ENCODE results near the gene CTNND2.
"Not testable (repeated sequence)": the region's sequence is repeated elsewhere in the genome, so short reads cannot be mapped to it uniquely, and the experiment has no call there.

CTNND2 gene

DNA sequence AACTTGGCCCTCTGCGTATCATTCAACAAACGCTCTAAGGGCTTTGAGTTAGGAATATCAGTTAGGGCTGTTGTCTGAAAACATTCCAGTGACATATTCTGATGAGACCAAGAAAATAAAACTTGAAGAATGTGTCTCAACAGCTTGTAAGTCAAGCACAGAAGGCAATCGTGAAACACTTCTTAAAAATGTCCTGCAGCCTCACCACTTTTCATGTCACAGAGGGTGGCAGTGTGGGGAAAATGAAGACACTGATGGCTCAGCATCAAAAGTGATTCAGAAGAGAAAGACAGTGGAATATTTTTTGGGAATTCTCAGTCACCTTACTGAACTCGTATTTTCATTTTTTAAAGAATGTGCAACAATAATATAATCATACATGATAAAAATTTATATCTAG, 247.3 kb downstream of the CTNND2 start:
- DNase-seq: no peak

DNA sequence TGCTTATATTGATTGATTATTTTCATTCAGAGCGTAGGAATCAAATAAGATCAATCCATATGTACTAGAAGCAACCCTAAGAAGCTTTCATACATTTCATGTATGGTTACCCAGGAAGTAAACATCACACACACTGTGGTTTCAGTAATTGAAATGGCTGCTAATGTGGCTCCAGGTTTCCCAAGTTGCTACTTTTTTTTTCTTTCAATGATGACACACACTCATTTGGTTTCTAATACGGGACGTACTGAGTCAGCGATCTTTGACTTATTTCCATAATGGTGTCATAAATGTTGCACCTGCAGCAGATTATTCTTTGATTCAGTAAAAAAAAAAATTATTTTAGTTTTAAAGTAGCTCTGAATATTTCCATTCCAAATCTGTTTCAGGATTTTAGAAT, 248.6 kb downstream of the CTNND2 start:
- DNase-seq: no peak

DNA sequence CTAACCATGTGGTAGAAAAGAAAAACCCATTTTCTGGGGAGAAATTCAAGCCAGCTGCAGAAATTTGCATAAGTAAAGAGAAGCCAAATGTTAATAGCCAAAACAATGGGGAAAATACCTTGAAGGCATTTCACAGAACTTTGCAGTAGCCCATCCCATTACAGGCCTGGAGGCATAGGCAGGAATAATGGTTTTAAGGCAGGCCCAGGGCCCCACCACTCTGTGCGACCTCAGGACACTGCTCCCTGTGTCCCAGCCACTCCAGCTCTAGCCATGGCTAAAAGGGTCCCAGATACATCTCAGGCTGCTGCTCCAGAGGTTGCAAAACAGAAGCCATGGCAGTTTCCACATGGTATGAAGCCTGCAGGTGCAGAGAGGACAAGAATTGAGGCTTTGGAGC, 253.3 kb downstream of the CTNND2 start:
- no peak for DNase-seq

DNA sequence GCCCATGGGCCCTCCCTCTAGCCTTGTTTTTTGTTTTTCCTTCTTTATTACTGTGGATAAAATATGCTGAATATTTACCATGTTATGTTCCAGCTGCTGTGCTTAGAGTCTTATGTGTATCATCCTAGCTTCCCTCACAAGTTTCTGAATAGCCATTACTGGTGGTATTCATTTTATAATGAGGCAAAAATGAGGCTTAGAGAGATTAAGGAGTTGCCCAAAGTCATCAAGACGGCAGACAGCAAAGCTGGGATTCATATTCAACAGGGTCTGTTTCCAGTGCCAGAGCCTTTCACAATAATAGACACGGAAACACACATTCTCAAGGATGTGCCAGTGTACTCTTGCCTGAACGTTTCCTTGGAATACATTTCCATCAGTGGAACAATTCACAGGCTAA, 258.1 kb downstream of the CTNND2 start:
- DNase-seq: no peak

DNA sequence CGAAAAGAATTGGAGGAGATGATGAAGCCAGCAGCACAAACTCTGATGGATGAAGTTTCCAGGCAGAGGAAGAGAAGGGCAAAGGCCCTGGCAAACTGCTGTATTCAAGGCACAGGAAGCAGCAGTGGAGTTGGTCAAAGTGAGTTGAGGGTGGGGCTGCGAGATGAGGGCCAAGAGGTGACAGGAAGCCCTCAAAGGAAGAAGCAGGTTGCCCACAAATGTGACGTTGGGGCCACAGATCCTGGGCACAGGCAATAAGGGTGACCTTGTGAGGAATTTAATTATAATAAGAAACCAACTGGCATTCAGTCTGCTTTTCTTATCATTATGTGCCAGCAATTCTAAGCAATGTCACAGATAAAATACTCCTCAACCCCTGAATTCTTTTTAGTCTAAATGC, 261.8 kb downstream of the CTNND2 start:
- DNase-seq: no peak

DNA sequence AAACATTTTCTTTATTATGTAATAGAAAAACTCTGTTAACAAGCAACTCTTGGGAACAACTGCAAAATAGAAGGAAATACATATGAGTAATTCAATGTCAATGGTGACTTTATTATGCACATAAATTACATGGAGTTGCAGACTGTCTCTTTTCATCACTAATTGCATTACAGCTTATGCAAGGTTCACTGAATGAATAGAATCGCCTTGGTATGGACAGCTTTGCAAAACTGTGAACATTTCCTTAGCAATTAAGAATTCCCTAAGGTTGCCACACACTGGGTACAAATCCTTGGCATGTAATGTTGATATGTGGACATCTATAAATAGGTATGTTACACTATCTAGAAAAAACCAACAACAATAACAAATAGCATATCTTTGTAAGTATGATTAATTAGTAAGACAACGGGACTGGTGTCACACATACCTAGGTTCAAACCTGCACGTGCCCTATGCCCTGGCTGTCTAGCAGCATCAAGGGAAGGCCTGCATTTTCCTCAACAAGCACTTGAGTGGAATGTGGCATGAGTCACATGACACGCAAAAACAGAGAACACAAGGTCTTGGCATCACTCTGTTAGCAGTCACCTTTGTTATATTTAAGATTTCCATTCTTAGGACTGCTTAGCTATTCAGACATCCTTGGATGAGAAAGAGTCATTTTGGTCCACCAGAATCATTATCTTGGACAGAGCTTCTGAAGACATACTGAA, 263.9 kb downstream of the CTNND2 start:
- DNase-seq: no peak

DNA sequence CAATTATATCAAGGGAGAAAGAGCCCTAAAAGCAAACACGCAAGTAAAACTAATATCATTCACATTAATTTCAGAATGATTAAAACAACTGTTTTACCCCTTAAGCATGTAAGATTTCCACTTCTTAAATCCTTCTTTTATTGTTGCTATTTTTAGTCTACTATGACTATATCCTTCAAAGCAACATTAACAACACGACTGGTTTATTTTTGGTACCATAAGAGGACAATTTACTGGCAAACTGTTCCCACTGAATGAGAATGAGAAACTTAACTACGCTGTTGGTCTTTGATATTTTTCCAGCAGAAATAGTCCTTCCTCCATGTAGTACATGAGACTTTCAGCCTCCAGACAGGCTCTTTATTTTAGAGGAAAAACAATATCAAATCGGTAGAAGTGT, 281.5 kb downstream of the CTNND2 start:
- DNase-seq: no peak

DNA sequence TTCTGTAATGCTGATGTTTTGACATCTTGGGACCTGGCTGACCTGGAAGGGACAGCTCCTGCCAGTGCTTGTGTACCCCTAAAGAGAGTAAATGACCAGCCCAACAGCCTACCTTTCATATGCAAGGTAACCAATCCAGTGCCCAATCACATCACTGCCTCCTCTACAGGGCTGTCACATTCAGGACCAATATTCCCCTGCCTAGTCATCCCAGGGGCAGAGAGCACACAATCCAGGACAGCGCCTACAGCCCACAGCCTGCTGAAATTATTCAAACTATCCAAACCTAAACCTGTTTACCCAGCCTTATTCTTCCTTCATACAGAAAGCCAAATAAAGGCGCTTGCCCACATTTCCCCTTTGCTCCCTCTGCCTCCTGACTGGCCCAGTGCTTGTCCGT, 284.1 kb downstream of the CTNND2 start:
- no peak for DNase-seq

DNA sequence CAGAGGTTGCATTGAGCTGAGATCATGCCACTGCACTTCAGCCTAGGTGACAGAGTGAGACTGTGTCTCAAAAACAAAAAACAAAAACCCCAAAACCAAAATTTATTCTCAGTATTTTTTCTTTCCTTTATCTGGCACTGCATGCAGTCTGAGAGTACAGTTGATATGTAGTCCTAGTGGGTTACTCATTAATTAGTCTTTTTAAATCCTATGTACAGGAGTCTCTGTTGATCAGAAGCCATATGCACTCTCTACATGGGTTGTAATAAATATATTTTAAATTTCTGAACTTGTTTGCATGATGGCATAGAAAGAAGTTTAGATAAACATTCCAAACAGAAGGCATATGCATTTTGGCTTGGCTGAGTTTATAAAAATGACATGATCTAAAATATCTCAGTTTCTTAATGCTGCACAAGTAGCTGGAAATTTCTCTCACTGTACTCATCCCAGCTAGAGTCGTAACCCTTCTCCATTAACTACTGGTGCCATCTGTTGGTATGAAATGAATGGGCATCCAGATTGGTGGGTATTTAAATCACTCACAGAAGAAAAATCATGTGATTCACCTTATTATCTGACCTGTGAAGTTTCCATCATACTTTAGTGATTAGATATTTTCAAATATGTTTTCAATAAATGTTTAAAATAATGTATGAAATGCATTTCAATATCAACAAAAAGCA, 284.8 kb downstream of the CTNND2 start:
- DNase-seq: no peak

DNA sequence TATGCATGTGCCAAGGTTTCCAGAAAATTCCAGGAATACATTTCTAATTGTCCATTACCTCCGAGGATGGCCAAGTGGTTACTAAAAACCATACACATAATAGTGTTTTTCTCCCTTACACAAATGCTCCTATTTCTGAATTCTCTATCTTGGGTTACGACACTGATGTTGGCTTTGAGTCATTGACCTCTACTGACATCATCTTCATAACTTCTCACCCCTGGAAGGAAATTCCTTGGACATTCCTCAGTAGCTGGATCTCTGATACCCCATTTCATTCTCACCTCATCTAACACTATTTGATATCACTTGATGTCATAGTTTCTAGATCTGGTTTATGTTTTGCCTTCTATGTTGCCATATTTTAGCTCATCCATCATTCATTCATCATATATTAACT, 287.2 kb downstream of the CTNND2 start:
- no peak for DNase-seq

DNA sequence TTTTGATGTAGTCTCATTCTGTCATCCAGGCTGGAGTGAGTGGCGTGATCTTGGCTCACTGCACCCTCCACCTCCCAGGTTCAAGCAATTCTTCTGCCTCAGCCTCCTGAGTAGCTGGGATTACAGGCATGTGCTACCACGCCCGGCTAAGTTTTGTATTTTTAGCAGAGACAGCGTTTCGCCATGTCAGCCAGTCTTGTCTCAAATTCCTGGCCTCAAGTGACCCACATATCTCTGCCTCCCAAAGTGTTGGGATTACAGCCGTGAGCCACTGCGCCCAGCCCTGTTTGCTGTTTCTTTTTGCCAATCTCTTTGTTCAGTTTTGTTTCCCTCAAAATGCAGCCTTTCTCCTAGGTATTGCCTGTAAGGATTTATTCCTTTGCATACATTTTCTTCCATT, 287.6 kb downstream of the CTNND2 start:
- not testable (repeated sequence) for DNase-seq

DNA sequence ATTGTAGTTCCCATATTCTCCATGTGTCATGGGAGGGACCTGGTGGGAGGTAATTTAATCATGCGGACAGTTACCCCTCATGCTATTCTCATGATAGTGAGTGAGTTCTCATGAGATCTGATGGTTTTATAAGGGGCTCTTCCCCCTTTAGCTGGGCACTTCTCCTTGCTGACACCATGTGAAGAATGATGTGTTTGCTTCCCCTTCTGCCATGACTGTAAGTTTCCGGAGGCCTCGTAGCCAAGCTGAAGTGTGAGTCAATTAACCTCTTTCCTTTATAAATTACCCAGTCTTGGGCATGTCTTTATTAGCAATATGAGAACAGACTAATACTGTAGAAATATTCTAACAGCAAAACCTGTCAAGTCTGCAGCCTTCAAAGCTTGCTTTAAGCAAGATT, 293.2 kb downstream of the CTNND2 start:
- DNase-seq: no peak

DNA sequence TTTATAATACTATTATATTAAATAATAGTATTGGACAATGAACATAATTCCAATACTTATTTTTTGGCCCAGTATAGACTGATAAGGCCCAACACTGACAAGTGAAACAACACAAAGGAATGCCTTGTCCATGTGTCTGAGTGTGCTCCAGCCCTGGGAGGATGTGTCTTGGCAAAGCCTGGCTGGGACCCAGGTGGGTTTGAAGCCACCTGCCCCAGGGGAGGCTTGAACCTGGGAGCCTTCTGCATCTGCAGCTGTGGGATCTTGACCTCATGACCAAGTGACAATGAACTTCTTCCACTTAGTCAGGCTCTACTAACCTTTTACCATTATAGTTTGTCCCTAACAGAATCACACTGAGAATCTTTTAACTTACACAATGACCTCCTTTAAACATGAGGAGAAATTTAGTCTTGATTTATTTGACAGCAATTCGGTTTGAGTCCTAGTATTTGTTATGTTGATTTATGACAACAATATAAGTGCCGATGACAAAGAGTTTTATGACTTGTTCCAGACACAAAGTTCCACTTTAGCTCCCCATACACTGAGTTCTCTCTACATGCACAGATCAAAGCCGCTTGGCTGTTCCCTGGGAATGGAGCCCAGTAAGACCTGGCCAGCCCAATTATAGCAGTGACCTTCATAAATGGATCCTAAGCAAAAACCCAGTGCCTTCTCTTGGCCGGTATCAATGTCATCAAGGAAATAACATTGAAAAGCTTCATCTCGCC, 294.5 kb downstream of the CTNND2 start:
- DNase-seq: no peak

DNA sequence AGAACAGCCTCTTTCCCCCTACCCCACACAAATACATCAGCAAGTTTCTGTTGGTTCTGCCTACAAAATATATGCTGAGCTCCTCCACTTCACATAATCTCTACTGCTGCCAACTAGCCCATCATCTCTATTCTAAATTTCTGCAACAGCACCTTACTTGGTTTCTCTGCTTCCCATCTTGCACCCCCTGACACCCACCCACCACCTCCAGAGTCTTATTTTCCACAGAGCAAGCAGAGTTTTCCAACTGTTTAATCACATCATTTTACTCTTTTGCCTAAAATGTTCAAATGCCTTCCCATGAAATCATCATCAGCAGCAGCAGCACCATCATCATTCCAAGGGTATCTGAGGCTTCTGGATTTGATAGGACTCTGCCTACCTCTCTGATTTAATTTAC, 295.7 kb downstream of the CTNND2 start:
- DNase-seq: no peak

DNA sequence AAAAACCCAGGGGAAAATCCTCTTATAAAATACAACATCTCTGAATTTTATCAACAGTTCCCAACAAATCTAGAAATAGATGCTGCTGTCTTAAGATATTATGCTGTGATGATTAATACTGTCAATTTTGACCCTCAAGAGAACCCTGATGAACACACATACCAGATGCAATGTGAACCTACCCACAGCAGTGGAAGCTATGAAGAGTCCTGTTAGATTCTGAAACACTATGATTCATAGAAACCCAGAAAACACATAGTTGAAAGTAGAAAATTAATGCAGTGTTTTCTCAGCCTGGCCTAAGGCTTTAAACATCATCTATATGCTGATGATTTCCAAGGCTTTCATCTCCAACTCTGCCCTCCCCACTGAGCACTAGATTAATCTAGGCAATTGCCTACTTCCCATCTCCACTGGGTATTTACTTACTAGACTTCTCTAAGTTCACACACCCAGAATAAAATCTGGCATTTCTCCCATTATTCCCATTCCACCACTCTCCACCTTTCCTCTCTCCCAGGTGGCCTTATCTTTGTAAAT, 296.2 kb downstream of the CTNND2 start:
- DNase-seq: no peak

DNA sequence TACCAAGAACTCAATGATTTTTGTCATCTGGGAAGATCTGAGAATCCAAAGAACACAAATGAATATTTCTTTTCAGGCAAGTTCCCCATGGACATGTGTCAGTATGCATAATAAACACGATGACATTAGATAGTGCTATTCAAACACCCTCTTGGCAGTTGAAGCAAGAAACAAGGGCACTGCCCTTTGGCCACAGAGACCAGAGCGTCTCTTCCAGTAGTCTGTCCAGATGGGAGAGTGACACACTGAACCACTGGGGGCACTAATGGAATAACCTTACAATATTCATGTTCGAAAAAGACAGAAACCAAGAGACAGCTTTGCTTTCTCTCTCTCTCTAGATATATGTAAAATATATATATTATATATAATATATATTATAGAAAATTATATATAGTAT, 301.9 kb downstream of the CTNND2 start:
- no peak for DNase-seq

DNA sequence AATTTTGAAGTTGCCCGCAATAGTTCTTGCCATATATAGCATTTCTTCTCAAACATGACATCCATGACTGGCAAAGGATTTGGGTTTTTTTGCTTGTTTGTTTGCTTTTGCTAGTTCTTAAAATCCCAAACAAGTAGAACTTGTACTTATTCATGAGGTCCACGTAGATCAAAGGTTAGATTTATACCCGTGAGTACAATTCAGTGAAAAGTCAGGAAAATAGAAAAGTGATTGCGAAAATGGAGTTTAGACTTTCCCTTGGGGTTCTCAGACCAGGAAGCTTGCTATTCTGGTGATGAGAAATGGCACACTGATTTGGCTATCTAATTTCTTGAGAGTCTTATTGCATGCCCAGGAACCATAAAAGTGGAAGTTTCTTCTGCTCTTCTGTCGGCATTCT, 304.7 kb downstream of the CTNND2 start:
- no peak for DNase-seq

DNA sequence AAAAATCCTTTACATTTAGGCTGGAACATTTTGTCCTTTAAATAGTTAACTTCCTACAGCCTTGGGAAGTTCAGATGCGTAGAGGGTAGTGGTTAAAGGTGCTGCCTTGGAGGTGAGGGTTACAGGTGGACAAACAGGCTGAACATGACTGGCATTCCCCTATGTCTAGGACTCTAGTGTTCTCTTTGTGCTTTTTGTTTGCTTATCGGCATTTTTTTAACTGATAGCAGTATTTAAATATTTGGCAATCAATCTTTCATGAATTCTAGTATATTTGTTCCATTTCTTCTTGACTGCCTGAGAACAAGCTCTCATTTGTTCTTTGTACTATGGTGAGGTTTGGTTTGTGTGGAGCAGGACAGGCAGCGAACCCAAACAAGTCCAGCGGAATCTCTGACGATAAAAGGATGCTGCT, 307.6 kb downstream of the CTNND2 start:
- DNase-seq: no peak

DNA sequence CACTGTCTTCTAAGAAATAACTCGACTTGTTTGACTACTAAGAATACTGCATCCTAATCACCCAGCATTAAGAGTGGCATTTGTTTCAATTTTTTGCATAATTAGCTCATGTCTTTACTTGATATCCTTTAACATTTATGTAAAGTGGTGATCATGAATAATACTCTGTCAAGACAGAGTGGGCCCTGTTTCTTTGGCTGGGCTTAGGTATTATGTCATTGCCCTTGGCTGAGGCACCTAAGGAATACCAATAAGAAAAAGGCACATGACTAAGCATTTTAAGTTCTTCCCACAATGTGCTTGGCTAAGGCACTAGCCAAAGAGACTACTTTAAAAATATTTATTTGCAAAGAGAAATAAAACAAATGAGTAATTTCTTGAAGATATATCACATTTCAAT, 308.1 kb downstream of the CTNND2 start:
- DNase-seq: no peak

DNA sequence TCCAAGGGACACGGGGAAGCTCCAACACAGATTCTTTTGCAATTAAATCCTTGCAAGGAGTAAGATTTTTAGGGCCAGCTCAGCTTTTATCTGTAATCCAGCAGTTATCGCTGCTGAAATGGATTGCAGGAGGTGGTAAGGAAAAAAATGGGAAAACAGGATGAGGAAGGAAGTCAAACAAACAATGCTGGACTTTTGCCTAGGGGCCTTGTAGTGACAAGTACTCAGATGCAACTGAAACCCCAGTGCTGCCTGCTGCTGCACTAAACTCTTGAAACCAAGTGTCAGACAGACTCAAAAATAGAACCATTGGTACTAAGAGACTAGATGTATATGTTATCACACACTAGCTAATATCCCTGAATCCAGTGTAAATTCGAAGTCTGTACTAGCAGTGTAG, 309.2 kb downstream of the CTNND2 start:
- DNase-seq: no peak

DNA sequence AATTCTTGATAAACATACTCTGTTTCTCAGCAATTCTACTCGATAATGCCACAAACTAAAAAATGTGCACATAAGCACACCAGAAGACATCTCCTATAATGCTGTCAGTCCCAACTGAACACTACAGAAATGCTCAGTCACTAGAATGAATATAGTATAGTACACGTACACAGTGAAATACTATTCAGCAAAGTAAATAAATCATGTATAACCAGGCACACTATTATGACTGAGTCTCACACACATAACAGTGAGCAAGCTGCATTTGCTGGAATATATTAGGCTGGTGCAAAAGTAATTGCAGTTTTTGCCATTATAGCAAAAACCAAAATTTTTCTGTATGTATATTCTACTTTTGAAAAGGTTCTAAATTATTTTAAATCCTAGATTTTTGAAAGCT, 310.2 kb downstream of the CTNND2 start:
- no peak for DNase-seq

DNA sequence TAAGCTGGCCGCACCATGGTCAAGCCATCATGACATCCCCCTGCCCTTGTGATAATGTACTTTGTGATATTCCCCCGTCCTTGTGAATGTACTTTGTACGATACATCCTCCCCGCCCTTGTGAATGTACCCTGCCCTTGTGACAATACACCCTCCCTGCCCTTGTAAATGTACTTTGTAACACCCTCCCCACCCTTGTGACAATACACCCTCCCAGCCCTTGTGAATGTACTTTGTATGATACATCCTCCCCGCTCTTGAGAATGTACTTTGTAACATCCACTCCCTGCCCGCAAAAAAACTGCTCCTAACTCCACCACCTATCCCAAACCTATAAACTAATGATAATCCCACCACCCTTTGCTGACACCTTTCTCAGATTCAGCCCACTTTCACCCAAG, 313.8 kb downstream of the CTNND2 start:
- DNase-seq: no peak

DNA sequence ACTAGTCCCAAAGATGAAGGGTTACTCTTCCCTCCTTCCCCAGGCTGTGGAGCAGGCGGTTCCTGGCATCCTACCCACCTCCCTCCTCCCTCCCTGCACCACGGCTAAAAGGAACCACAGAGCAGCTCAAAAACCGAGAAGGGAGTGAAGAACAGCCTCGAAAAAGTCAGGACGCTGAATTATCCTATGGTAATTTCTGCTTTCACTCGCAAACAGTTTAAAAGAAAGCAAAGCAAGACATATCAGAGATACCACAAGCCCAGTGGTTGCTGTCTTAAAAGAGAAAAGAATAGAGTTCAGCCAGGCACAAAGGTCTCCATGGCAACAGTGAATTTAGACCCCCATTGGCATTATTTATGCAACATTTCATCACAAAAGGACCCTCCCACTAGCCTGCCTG, 315.4 kb downstream of the CTNND2 start:
- DNase-seq: no peak

DNA sequence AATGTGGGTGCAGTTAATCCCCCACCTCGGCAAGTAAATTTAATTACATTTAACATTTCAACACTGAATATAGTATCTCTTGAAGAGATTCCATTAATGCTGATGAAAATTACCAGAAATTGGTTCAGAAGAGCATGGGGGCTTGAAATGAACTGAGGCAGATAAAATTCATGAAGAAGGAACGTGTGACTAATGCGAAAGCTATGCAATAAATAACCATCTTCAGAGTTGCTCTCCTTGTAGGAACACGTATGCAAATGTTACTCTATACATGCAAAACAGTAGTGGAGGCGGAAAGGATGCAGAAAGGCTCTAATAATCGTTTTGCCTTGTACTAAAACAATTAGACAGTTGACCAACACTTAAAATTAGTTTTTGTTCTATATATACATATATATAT, 320.2 kb downstream of the CTNND2 start:
- DNase-seq: no peak
